Amniotic epithelial cell (primary cell): Measurements from ENCODE around the gene HNRNPUL2.
A peak's percentile ranks its signal among the peaks of the same experiment; 100 is the strongest.

Experiments used
- DNase-seq: peaks from one replicate; pipeline ENCODE4 v3.0.0-alpha.2; 2010; ENCODE audit warnings: low read depth

Gene HNRNPUL2

DNA sequence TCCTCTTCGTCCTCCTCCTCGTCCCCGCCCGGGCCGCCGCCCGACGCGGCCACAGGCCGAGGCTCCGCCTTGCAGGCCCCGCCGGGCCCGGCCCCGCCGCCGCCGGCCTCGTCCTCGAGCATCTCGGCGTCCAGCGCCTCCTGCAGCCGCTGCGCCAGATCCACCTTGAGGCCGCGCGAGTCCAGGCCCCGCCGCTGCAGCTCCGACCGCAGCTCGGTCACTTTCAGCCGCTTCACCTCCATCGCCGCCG, 417 bp downstream of the HNRNPUL2 start:
- no peak for DNase-seq

DNA sequence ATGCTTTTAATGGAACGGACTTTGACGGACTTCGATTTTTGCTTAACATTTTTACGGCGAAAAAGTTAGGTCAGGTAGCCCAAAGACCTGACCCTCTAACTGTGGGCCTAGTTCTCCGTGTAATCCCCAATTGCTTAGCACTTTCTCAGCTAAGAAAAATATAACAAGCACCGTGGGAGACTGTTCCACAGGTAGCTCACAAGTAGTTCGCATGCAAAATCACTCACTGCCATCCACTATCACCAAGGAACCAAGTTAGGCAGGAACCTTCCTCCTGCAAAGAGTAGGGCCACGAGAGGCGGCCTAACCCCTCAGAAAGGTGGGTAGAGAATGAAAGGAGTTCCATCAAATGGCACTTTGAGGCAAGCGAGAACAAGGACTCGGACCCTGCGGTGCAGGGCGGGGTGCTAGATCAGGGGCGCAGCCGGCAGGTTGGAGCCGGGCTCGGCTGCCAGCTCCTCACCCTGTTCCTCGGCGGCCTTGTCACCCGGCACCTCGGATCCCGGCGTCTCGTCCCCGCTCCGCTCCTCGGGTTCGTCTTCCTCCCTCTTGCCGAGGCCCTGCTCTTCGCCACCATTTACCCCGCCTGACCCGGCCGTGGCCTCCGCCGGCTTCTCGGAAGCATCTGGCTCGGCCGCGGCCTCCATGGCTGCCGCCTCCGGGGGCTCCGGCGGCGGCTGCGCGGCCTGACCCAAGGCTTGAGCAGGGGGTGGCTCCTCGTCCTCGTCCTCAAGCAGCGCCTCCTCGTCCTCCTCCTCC, 922 bp downstream of the HNRNPUL2 start:
- DNase-seq = no peak

DNA sequence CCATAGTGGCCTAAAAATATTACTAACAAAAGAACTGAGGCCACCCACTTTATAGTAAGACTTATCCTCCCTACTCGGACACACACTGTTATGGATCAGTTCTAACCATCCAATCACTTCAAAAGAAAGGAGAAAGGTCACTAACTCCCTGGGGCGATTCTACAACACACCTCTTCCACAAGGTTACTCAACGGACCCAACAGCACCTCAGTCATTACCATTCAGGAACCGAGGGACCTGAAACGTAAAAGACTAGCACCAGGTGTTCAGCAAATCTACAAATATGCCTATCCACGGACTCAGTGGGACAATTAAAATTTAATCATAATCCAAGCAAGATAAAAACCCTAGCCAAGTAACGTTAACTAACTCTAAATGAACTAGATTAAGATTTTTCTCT, 1.6 kb downstream of the HNRNPUL2 start:
- no peak for DNase-seq

DNA sequence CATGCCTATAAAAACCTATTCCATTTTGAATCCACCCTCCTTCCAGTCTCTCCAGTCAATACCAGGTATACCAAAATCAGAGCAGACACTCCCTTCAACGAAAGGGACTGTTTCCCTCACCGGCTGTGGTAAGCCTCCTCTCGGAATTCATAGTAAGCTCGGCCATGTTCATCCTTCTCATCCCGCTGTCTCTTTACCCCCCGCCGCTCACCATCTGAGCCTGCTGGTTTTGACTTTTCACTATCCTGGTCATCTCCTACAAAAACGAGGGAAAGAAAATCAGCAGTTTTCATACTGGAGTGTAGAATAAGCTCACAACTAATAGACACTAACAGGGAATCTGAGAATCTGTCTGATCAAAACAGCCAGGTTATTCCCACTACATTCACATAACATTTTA, 3.1 kb downstream of the HNRNPUL2 start:
- no peak for DNase-seq

DNA sequence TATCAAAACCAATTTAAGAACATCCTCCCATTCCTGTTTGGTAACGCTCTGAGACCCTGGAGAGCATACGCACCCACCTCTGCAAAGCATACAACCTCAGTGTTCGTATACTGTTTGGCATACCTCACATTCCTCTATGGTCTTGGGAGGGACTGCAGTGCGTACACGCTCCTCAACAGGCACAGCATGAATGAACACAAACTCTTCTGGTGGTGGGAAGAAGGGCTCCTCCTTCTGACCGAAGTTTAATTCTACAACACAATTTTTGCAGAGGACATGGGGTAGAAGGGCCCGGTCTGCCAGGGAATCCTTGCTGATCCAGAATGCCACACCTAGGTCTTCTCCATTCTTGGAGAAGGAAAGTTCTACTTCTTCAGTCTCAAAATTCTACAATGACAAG, 5.3 kb downstream of the HNRNPUL2 start:
- DNase-seq = peak; percentile 61

DNA sequence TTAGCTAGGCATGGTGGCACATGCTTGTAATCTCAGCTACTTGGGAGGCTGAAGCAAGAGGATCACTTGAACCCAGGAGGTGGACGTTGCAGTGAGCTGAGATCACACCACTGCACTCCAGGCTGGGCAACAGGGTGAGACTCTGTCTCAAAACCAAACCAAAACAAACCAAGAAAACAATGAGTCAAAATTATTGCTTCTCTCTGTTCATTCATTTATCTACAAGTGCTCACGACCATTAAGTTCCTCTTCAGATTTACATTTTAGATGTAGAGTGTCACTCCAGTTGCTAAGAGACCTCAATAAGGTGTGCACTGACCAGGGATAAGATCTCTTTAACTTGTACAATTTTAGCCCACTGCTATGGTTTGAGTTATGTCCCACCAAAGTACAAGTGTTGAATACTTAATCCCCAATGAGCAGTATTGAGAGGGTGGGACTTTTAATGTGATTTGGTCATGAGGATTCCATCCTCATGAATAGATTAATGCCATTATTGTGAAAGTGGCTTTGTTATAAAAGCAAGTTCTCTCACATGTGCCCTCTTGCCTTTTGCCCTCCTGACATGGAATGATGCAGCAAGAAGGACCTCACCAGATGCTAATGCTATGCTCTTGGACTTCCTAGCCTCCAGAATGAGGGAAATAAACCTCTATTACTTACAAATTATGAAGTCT, 7.8 kb downstream of the HNRNPUL2 start:
- no peak for DNase-seq

DNA sequence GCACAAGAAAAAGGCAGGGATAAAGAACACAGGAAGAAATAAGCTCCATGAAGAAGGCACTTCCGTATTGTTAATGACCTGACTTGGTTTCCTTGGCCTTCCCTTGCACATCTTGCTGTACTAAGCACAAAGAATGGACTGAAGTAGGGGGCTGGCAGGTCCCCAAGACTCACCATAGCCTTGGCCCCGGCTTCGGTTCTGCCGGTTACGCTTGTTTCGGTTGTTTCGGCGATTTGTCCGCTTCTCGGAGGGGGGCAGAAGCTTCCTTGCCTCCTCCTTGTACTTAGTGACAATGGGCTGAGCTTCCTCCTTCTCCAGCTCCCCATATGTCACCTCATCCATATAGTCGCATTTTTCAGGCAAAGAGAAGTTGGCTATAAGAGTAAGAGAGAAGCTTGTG, 10.4 kb downstream of the HNRNPUL2 start:
- DNase-seq = no peak

DNA sequence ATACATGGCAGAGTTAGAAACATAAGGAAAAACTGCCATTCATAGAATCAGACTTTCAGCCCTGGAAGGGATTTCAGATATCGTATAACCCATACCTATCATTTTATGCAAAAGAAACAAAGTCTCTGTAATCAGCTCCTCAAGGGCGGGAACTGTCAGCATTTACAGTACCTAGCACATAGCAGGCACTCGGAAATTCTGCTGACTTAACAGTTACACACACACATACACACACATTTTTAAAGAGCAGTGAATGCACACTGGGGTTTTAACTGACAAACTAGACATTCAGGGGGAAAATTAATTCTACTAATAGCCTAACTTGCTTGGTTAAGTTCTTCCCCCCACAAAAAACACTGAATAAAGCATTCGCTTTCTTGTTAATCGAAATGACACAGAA, 11.1 kb downstream of the HNRNPUL2 start:
- DNase-seq = no peak

DNA sequence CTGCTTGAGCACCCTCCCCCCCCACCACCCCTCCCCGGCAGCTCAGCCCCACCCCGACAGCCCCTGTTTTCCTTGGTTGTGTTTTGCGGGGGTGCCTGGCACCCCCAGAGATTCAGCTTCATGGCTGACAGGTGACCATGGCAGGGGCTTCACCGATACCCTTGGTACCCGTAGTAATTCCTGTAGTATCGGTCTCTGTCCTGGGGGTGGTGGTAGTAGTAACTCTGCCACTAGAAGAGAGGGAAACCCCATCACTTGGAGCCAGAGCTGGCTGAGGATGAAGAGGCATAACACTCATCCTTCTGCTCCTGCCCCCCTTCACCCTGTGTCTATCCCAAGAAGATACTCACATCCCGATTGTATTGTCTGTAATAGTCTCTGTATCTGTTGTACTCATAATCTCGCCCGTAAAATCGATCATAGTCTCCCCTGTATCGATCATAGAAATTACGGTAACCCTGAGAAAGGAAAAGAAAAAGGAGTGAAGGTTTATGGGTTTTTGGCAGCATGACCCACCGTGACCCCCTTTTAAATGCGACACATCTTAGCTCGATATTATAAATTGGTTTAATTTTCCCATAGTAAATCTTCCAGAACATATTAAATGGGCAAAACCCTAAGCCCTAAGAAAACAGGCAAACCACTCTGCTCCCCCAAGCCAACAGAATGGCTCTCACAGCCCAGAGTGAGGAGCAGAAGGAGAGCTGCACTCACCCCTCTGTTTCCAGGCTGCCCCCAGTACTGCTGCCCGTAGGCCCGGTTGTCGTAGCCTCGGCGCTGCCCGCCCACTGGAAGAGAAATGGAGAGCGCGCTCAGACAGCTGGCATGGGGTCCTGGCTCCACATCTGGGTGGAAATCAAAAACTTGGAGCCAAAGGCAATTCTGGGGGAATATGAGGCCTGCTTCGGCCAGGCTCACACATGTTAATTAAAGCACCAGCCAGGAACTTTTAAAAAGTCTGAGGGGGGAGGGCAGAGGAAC, 11.8 kb downstream of the HNRNPUL2 start:
- DNase-seq = no peak

DNA sequence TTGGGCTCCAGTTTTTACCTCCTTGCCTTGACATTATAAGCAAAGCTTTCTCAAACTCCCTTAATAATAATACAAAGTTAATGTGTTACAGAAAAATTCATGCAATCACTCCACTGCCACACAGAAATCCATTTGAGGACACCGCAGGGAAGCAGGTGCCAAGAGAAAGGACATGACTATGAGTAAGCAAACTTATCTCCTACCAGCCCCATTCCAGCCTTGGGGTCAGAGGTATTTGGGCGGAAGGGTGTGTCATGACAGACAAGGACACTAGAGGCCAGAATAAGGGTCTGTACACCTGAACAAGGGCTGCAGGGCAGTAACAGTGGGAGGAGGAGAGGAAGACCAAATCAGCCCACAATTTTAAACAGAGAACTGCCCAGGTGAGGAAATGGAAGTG, 13.9 kb downstream of the HNRNPUL2 start:
- no peak for DNase-seq

DNA sequence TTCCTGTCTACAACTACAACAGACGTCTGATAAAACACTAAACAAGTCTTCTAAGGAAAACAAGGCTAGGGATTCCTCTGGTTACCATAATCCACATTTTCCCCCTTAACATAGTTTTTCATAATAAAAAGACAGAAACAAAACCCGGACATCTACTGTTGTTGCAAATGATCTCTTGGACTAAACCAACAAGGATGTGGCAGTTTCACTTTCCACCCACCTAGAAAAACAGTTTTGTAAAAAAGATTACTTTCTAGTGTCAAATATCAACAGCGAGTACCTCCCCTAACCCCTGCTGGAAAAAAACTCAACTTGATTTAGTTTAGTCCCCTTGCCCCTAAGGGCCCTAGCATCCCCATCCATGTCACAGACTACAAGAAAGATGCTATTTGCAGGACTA, 14.4 kb downstream of the HNRNPUL2 start:
- no peak for DNase-seq

DNA sequence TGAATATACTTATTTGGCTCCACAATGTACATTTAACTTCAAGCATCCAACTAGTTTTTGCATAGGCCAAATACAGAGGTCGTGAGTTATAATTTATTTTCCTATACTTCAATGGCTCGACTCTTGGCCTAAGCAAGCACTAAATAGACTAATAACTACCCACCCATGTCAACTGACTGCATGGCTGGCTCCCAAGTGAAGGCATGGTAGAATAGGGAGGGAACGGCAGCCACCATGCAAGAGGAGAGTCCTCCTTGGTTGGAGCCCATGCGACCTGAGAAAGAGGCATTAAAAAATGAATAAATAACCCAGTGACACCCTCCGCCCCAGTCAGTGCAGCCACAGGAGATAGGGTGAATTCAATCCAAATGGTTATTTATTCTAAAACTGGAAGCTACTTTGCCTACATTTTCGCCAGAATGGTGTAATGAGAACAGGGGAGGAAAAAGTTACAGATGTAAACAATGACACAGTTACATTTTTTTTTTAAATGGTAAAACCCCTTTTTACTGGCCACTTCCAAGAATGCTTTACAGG, 14.9 kb downstream of the HNRNPUL2 start:
- DNase-seq = no peak

DNA sequence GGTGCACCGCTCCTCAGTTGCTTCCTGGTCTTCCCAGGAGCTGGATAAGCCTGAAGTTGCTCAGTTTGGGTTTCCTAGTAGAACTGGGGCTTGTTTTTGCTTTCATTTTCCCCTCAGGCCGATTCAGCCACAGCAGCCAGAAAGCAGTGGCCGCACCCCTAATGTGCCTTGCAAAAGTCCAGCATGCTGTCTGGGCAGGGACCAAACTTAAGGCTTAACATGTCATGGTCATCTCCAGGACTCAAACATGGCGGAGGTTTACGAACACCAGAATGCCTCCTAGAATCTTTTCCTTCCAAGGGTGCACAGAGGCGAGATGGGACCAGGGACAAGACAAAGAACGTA, 17.3 kb downstream of the HNRNPUL2 start:
- peak; percentile 31 for DNase-seq

DNA sequence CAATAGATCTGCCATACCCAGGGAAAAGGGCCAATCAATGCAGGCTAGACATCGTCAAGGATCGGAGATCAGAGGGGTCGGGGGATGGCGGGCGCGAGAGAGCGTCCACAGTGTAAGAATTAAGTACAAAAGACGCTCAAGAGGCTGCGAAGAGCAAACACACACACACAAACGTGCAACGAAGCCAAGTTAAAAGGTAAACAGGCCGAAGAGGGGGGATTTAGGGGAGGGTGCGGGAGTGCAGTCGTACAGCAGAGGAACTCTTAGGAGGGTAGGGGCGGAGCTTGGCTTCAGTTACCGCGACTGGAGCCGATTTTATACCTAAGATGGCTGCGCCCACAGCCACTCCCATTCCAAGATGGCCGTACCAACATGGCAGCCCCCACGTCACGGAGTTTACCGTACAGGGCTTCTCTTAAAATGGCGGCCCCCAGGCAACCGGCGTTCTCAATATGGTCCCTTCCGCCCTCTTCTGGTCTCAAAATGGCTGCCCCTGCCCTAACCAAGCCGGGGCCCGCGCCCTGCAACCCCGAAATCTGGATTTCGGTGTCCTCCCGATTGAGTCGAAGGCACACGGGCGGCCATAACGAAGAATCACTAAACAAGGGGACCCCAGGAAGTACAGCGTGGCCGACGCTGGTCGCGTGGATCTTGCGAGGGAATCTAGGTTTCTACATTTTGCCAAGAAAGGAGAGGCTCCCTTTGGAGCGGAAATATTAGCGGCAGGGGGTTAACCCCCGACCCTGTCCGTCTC, 17.8 kb downstream of the HNRNPUL2 start:
- DNase-seq = peak; percentile 96

DNA sequence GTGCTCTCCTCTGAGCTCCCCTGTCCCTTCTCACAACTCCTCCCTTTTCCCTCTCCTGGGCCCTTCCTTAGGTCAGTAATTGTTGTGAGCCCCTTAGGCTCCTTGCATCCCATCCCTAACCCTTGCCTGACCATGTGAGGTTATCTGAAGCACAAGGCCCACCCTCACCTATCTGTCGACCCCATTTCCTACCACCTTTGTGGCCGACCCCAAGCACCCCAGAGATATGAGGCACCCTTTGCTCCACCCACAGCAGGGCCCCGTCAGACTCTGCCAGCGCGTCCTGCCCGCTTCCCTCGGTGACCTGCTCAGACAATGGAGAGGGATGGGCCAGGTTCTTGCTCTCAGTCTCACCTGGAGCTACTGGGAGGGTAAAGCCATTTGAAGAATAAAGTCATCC, 18.5 kb downstream of the HNRNPUL2 start:
- no peak for DNase-seq

DNA sequence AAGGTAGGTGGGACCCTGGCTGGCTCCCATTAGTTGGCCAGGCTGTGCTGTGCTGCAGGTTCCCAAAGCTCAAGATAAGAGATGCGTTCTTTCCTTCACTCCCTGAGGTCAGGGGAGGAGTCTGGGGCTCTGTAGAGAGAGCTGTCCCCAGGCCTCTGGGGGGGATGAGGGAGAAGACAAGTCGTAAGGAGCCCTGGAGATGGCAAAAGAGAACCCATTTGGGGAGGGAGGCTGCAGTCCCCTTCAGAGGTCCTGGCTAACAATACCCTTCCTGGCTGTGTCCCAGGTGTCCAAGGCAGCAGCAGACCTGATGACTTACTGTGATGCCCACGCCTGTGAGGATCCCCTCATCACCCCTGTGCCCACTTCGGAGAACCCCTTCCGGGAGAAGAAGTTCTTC, 18.9 kb downstream of the HNRNPUL2 start:
- no peak for DNase-seq

DNA sequence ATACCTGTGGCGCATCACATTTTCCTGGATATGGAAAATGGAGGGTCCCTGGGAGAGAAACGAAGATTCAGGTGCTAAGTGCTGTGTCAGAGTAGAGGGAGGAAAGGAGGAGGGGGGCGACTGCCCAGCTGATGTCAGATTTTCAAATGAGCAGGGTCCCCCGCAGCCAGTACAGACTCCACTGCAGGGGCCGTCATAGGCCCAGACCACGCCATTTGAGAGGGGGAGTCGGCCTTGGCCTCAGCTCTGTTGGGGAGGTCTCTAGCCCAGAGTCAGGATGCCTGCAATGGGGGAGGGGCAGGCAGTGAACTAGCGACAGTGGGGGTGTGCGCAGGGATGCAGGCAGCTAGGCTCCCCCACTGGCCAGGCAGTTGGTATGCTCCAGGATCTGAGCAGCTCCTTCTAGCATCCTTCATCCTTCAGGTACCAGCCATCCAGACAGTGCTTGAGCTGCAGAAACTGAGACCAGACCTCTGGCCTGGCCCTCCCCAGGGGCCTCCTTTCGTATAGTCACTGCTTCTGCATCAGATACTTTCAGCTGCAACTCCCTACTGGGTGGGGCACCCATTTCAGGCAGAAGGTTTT, 19.9 kb downstream of the HNRNPUL2 start, which contains the start of the genes BSCL2 and GNG3:
Gene BSCL2 (minus strand): TSS at position 148 of the 585 bp plus-strand sequence. CDS start 229 bp downstream, outside the sequence.
Gene GNG3 (plus strand): TSS at position 400 of the 585 bp plus-strand sequence. CDS start 620 bp downstream, outside the sequence.
- no peak for DNase-seq

DNA sequence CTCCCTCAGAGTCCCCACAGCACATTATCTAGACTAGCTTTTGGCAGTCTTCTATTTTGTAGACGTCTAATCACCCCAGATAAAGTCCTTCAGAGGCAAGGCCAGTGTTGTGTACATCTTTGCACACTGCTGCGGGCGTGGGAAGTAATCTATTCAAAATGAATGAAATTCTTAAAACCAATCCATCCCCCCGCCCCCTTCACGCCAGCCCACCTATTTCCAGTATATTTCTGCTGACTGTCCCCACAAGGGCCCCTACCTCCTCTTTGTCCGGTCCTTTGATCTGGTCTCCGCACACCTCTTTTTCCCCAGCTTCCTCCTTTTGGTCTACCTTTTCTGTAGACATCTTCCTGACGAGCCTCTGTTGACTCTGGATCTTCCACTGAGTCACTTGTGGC, 20.4 kb downstream of the HNRNPUL2 start:
- no peak for DNase-seq

DNA sequence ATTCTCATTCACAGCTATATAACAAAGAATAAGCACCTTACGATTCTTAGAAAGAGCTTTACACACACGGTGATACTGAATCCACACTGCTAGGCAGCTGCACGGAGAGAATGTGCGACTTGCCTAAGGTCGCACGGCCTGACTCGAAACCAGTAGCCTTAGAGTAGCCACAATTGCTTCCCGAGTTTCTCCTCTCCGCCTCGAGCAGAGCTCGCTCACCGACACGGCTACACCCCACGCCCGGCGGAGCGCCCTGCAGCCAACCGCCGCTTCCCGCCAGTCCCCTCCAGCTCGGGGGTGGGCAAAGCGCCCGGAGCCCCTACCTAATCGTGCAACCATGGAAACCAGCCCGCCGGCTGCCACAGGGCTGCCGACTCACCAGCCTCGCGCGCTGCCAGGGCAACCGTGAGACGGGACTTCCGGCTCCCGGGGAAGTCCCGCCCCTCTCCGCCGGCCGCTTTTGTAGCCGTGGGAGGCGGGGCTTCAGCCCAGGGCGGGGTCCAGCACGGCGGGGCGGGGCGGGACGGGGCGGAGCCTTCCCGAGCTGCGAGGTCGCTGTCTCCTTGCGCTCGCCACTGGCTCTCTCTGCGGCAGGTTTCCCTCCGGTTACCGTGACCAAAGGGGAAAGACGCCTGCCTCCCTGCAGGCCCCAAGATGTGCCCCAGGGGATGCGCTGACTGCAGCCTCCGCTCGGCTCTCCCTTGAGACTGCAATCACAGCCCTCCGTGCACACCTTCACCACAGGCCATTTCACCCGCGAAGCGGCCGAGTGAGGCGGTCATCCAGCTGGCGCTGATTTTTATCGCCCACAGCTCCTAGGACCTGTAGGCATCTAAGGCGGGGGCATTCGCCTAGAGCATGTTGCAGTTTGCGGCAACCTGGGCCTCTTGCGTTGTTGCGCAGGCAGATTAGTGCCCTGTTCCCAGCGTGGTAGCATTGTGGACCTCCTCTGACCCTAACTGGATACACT, 21.1 kb downstream of the HNRNPUL2 start:
- DNase-seq = peak; percentile 83

DNA sequence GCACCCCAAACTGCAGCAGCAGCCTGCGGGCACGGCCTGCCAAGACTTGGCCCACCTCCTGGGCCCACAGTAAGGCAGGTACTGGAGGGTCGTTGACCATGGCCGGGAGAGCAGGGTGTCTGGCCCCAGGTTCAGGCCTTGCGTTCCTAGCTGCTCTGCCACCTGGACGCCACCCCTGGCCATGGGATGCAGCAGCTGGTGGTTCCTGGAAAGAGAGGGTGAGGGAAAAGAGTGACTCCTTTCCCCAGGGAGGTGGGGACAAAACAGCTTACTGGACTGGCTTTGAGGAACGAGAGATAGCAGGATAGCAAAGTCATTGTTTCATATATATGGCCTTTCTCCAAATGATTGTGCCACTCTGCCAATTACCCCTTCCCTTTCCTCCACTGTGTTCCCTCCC, 21.8 kb downstream of the HNRNPUL2 start:
- no peak for DNase-seq
